Hematopoietic multipotent progenitor cell (in vitro differentiated cells): ENCODE data around the gene SHANK3. TPM values are rescaled to one million over a fixed set of nuclear protein-coding genes. Genes with fewer than 3 reads are reported as not detected.

ENCODE experiments used
- DNase-seq, 3 donors: peaks; one replicate each; pipeline ENCODE4 v3.0.0-alpha.2; 2011 to 2015; ENCODE audit warnings: low read depth in 2 of 3, low spot score in 2 of 3
- total RNA-seq: library from RNA; depleted of rRNA; stranded (reverse); fragments of >200 nt; gene quantifications from one replicate; pipeline ENCODE4 v1.2.3, GENCODE V29; 2012

The SHANK3 gene
- total RNA-seq, 1 donor: 24.8 TPM

- DNase-seq: no peak
Observed at GRCh38 chr22:50676661-50677492, 4.3 kb downstream of the SHANK3 start.

- no peak for DNase-seq
Observed at GRCh38 chr22:50677493-50678217, 5.0 kb downstream of the SHANK3 start.

GRCh38 chr22:50678218-50678650 lies 5.6 kb downstream of the SHANK3 start:
- DNase-seq: no peak

GRCh38 chr22:50678651-50679521 lies 6.3 kb downstream of the SHANK3 start:
- no peak for DNase-seq

GRCh38 chr22:50683086-50683993 lies 10.7 kb downstream of the SHANK3 start:
- DNase-seq: no peak

- no peak for DNase-seq
Observed at GRCh38 chr22:50683994-50684371, 11.4 kb downstream of the SHANK3 start.

- DNase-seq: no peak
Observed at GRCh38 chr22:50684501-50684900, 11.9 kb downstream of the SHANK3 start.

- DNase-seq: no peak
Observed at GRCh38 chr22:50684986-50685385, 12.4 kb downstream of the SHANK3 start.

GRCh38 chr22:50686794-50687193 lies 14.2 kb downstream of the SHANK3 start:
- DNase-seq: no peak

- DNase-seq: no peak
Observed at GRCh38 chr22:50687829-50688228, 15.2 kb downstream of the SHANK3 start.

- no peak for DNase-seq
Observed at GRCh38 chr22:50688448-50688847, 15.8 kb downstream of the SHANK3 start.

- peak in 2 of 3 donors; percentile 55 to 82 for DNase-seq
Observed at GRCh38 chr22:50691521-50691920, 18.9 kb downstream of the SHANK3 start.

- DNase-seq: no peak
Observed at GRCh38 chr22:50693462-50693861, 20.8 kb downstream of the SHANK3 start.

- DNase-seq: no peak
Observed at GRCh38 chr22:50694099-50694605, 21.5 kb downstream of the SHANK3 start.

- DNase-seq: no peak
Observed at GRCh38 chr22:50694766-50695420, 22.3 kb downstream of the SHANK3 start.

GRCh38 chr22:50695421-50696250 lies 23.0 kb downstream of the SHANK3 start:
- DNase-seq: no peak

- DNase-seq: no peak
Observed at GRCh38 chr22:50696251-50696798, 23.7 kb downstream of the SHANK3 start.
